ENCODE measurements around the gene DAAM1.

- no peak for TF ChIP-seq FOSL2 (IDR thresholded peaks at IDR 0.05; ENCODE audit: borderline replicate concordance, low read depth)
- TF ChIP-seq, protein P1, sequence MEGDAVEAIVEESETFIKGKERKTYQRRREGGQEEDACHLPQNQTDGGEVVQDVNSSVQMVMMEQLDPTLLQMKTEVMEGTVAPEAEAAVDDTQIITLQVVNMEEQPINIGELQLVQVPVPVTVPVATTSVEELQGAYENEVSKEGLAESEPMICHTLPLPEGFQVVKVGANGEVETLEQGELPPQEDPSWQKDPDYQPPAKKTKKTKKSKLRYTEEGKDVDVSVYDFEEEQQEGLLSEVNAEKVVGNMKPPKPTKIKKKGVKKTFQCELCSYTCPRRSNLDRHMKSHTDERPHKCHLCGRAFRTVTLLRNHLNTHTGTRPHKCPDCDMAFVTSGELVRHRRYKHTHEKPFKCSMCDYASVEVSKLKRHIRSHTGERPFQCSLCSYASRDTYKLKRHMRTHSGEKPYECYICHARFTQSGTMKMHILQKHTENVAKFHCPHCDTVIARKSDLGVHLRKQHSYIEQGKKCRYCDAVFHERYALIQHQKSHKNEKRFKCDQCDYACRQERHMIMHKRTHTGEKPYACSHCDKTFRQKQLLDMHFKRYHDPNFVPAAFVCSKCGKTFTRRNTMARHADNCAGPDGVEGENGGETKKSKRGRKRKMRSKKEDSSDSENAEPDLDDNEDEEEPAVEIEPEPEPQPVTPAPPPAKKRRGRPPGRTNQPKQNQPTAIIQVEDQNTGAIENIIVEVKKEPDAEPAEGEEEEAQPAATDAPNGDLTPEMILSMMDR (IDR thresholded peaks at IDR 0.05): no peak
- TF ChIP-seq POLR2AphosphoS5 (IDR thresholded peaks at IDR 0.05; ENCODE audit: low read depth, low read length): no peak
- no peak for TF ChIP-seq EP300 (IDR thresholded peaks at IDR 0.05; ENCODE audit: borderline replicate concordance in 1 of 2, low read depth in 1 of 2, low read length in 1 of 2)
These were observed 140.0 kb downstream of the DAAM1 start for GRCh38 chr14:59328454-59328853.
